GM12892 (cell line): Measurements from ENCODE around the gene SRD5A3.
"Not testable (repeated sequence)": the region's sequence is repeated elsewhere in the genome, so short reads cannot be mapped to it uniquely, and the experiment has no call there.

Source experiments
- POLR2A ChIP-seq: IDR thresholded peaks from 2 replicates; pipeline ENCODE4 v1.6.1; 2011; ENCODE audit warnings: low read depth, low read length, control low read depth
- POLR2AphosphoS5 ChIP-seq: IDR thresholded peaks from 2 replicates; pipeline ENCODE4 v1.6.1; 2011; ENCODE audit warnings: low read depth, low read length, control low read depth

DNA sequence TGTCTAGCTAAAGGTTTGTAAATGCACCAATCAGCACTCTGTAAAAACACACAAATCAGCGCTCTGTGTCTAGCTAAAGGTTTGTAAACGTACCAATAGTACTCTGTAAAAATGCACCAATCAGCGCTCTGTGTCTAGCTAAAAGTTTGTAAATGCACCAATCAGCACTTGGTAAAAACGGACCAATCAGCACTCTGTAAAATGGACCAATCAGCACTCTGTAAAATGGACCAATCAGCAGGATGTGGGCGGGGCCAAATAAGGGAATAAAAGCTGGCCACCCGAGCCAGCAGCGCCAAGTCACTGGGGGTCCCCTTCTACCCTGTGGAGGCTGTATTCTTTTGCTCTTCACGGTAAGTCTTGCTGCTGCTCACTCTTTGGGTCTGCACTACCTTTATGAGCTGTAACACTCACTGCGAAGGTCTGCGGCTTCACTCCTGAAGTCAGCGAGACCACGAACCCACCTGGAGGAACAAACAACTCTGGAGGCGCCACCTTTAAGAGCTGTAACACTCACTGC lies 7.2 kb downstream of the SRD5A3 start:
- not testable (repeated sequence) for TF ChIP-seq POLR2A, POLR2AphosphoS5
